Retinal pigment epithelial cell (primary cell): ENCODE results near the gene FRMD4A.

ENCODE experiments used
- DNase-seq: peaks from one replicate; pipeline ENCODE4 v3.0.0-alpha.2; 2010; ENCODE audit warnings: low read depth
- H3K4me3 ChIP-seq: 2 replicates; pipeline ENCODE4 v1.5.1; 2011; ENCODE audit warnings: mild to moderate bottlenecking, low read length, control low read depth, moderate library complexity
- TF ChIP-seq, protein P1 (sequence below): conservative IDR thresholded peaks from 2 replicates; pipeline ENCODE4 v1.5.1; 2011; ENCODE audit warnings: low read depth, low read length, control low read depth, inconsistent platforms

Gene FRMD4A

DNA sequence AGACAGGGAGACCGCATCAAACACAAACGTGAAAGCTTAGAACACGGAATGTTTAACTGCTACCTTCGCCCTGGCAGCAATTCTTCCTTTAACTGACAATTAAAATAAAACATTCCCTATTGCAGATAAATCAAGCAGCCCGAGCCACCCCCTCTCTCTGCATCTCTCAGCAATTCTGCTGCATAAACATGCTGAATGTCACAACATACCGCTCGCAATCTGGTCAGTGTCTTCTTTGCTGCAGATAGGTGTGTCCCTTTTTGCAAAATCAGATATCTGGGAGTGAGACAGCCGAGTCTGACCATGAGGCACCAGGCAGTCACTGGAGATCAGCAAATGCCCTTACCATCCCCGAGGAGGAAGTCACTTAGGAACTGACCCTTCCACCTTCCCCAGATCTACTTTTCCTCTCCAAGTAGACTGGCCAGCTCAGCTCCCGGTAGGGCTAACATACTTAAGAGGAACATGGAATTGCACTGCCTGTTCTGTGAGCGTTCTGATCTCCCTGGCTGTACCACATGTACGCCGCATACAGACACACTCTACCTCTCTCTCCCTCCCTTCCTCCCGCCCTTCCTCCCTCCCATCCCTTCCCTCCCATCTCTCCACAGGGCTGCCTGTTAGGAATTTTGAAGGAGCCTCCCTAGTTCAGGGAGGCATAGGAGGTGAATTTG is at the start of gene FRMD4A:
Gene FRMD4A (minus strand): TSS at position 537 of the 674 bp plus-strand sequence.
- no peak for DNase-seq
- no peak within 1 kb of the TSS for H3K4me3 ChIP-seq
- TF ChIP-seq, protein P1, sequence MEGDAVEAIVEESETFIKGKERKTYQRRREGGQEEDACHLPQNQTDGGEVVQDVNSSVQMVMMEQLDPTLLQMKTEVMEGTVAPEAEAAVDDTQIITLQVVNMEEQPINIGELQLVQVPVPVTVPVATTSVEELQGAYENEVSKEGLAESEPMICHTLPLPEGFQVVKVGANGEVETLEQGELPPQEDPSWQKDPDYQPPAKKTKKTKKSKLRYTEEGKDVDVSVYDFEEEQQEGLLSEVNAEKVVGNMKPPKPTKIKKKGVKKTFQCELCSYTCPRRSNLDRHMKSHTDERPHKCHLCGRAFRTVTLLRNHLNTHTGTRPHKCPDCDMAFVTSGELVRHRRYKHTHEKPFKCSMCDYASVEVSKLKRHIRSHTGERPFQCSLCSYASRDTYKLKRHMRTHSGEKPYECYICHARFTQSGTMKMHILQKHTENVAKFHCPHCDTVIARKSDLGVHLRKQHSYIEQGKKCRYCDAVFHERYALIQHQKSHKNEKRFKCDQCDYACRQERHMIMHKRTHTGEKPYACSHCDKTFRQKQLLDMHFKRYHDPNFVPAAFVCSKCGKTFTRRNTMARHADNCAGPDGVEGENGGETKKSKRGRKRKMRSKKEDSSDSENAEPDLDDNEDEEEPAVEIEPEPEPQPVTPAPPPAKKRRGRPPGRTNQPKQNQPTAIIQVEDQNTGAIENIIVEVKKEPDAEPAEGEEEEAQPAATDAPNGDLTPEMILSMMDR: no peak

DNA sequence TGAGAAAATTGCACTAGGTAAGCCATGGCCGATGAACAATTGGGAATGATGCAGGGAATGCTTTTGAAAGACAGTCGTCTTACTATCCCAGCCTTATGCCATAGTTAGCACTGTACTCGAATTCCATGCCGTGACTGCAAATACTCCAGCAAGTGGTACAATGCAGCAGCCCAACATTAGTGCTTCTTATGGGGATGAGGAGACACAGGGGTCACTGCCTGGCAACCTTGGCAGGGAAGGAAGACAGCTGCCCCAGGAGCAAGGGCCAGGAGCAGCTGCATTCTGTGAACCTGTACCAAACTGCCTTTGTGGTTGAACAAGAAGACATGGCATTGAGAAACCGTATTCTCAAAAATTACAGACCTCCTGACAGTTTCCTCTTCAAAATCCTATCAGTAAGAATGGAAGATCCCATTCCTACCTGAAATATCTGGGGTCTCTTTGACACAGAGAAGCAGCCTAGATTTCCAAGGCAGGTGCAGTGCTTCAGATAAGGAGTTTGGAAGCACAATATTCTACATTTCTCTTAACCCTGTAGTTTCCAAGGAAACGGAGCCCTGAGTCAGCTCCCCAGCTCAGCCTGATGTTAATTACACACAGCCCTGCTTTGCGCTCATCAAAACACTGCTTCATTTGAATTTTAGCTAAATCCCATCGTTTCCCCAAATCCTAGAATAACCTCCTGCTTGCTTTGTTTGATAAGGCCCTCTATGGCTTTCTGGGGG is 49.0 kb upstream of the FRMD4A start:
- DNase-seq: no peak
- no peak overlapping the region for H3K4me3 ChIP-seq
- TF ChIP-seq, protein P1: no peak

DNA sequence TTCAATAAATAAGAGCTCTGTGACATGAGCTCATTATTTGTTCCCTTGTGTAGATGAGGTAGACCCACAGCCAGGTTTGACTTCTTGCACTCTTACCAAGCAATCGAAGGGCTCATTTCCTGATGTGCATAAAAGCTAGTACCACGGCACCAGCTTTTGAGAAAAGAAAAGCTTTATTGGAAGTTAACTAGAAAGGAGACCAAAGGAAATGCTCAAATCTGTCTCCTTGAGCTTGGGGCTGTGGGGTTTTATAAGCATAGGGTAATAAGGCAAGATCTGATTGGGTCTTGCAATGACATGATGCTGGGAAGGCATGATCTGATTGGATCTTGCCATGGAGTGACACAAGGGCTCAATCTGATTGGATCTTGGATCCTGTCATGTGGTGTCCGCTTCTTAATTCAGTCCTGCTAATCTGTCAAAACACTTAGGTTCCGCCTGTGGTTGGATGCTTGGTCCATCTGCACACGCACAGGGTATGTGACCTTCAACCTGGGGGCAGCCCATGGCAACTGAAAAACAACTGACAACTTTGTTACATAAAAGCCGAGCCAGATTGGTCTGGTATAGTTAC is 47.8 kb upstream of the FRMD4A start:
- DNase-seq: no peak
- TF ChIP-seq, protein P1: no peak
- no peak overlapping the region for H3K4me3 ChIP-seq

DNA sequence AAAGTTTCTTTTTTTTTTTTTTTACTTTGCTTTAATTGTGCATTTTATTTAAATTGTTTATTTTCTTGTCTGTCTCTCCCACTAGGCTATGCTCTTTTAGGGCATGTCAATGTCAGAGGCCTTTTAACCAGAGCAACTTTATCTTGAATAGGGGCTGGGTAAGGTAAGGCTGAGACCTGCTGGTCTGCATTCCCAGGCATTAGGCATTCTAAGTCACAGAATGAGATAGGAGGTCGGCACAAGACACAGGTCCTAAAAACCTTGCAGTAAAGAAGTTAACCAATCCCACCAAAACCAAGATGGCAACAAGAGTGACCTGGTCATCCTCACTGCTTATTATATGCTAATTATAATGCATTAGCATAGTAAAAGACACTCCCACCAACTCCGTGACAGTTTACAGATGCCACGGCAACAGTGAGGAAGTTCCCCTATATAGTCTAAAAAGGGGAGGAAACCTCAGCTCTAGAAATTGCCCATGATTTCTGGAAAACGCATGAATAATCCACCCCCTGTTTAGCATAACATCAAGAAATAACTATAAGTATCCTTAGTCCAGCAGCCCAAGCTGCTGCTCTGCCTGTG is 47.0 kb upstream of the FRMD4A start:
- DNase-seq: no peak
- no peak overlapping the region for H3K4me3 ChIP-seq
- TF ChIP-seq, protein P1: no peak

DNA sequence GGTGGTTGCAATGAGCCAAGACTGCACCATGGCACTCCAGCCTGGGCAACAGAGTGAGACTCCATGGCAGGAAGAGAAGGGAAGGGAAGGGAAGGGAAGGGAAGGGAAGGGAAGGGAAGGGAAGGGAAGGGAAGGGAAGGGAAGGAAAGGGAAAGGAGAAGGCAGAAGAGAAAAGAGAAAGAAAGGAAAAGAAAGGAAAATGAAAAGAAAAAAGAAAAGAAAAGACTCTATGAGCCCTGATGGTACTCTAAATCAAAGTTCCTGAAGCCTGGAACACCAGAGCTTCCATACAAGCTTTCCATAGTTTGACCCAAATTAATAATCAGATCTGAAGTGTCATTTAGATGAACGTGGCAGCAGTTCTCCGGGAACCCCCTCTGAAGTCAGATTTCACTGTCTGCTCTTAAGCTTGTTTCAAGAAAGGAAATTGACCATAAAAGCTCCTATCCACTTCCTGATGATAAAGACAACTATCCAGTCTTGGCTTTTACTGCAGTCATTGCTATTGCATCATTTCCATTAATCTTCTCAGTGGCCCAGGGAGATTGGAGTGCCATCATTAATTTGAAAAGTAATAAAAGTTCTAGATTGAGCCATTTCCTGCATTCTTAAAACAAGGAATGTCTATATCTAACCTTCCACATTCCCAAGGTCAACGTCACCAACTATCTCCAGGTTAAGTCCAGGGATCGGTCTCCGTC is 44.2 kb upstream of the FRMD4A start:
- H3K4me3 ChIP-seq: no peak overlapping the region
- TF ChIP-seq, protein P1: no peak
- no peak for DNase-seq

DNA sequence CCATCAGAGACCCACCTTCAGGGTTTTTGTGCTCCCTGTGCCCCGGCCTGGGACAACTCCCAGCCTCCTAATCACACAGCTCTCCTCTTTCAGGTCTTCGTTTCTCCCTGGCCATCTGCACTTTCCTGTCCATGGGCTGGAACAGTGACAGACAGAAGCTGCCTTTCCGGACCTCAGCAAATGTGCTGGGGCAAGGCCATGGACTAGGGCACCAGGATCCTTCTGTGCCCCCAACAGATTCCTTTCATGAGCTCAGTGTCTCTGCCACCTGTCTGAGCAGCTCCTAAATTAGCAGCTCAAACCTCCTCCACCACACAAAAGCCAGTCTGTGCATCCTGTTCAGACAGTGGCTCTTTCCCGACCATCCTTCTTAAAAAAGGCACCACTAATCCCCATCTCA is 41.9 kb upstream of the FRMD4A start:
- TF ChIP-seq, protein P1: no peak
- H3K4me3 ChIP-seq: no peak overlapping the region
- no peak for DNase-seq
